LNCAP (cell line): ENCODE data around the gene LRFN2.

Experiments used
- CTCF ChIP-seq: fragments of 450-650 bp; IDR thresholded peaks from 2 replicates; pipeline ENCODE4 v1.5.1; 2017; ENCODE audit warnings: mild to moderate bottlenecking

LRFN2 gene

GRCh38 chr6:40343877-40344565, 243.1 kb downstream of the LRFN2 start:
- TF ChIP-seq CTCF = no peak

- TF ChIP-seq CTCF = no peak
Measured at GRCh38 chr6:40343318-40343876, 243.8 kb downstream of the LRFN2 start.

- no peak for TF ChIP-seq CTCF
Measured at GRCh38 chr6:40342723-40343122, 244.4 kb downstream of the LRFN2 start.

GRCh38 chr6:40341726-40342125, 245.4 kb downstream of the LRFN2 start:
- TF ChIP-seq CTCF = no peak
